Activated T-helper 17 cell treated with anti-CD3 and anti-CD28 coated beads, Interleukin-2, amount 50 U/mL, for 72 hours (primary cell): Measurements from ENCODE around the gene GPR176. TPM values are rescaled to one million over a fixed set of nuclear protein-coding genes. Genes with fewer than 3 reads are reported as not detected.

Experiments used
- ATAC-seq: fragments of 150-1000 bp; cut with Tn5 transposase; replicated peaks from 2 replicates; pipeline ENCODE4 v1.10.0; 2021; ENCODE audit warnings: mild to moderate bottlenecking, moderate library complexity
- H3K27ac Mint-ChIP-seq: one replicate; pipeline ENCODE4 v1.8.0; 2022; ENCODE audit warnings: mixed read lengths
- H3K27me3 Mint-ChIP-seq: one replicate; pipeline ENCODE4 v1.8.0; 2022; ENCODE audit warnings: mixed read lengths
- H3K36me3 Mint-ChIP-seq: one replicate; pipeline ENCODE4 v1.8.0; 2022; ENCODE audit warnings: low read depth, mild to moderate bottlenecking, mixed read lengths
- H3K4me1 Mint-ChIP-seq: one replicate; pipeline ENCODE4 v1.8.0; 2022; ENCODE audit warnings: mixed read lengths
- H3K4me3 Mint-ChIP-seq: one replicate; pipeline ENCODE4 v1.8.0; 2022; ENCODE audit warnings: mild to moderate bottlenecking, mixed read lengths
- H3K9me3 Mint-ChIP-seq: one replicate; pipeline ENCODE4 v1.8.0; 2022; ENCODE audit warnings: mixed read lengths
- total RNA-seq, 2 donors: library from RNA; stranded (reverse); gene quantifications; one replicate each; pipeline ENCODE4 v1.2.3, GENCODE V29; 2022

Gene GPR176
- total RNA-seq, 2 donors from 2014 or later, result 0.09 to 0.24 TPM

GRCh38 chr15:39870537-39870936 lies 49.5 kb downstream of the GPR176 start:
- no peaks in the 10 kb centered on the region for H3K4me1 Mint-ChIP-seq

GRCh38 chr15:39869858-39870515 lies 50.1 kb downstream of the GPR176 start:
- H3K4me1 Mint-ChIP-seq, result no peaks in the 10 kb centered on the region
- no peaks in the 10 kb centered on the region for H3K9me3 Mint-ChIP-seq
- ATAC-seq, result no peak
- H3K27ac Mint-ChIP-seq, result no peak overlapping the region
- no peaks in the 10 kb centered on the region for H3K36me3 Mint-ChIP-seq
- peaks cover 23% of the 10 kb centered on the region for H3K27me3 Mint-ChIP-seq
- H3K4me3 Mint-ChIP-seq, result no peak overlapping the region

More at GRCh38 chr15:39870537-39870936, 49.5 kb downstream of the GPR176 start:
- Mint-ChIP-seq H3K27me3 (peaks cover 18% of the 10 kb centered on the region), H3K4me3 (no peak overlapping the region), H3K9me3 (no peaks in the 10 kb centered on the region), H3K27ac (no peak overlapping the region), H3K36me3 (no peaks in the 10 kb centered on the region)
- ATAC-seq, result no peak

GRCh38 chr15:39869254-39869653 lies 50.8 kb downstream of the GPR176 start:
- no peak overlapping the region for H3K4me3 Mint-ChIP-seq
- no peak overlapping the region for H3K27ac Mint-ChIP-seq
- peaks cover 27% of the 10 kb centered on the region for H3K27me3 Mint-ChIP-seq
- H3K36me3 Mint-ChIP-seq, result no peaks in the 10 kb centered on the region
- ATAC-seq, result no peak
- H3K9me3 Mint-ChIP-seq, result no peaks in the 10 kb centered on the region
- H3K4me1 Mint-ChIP-seq, result no peaks in the 10 kb centered on the region

- Mint-ChIP-seq H3K4me1 (no peaks in the 10 kb centered on the region), H3K36me3 (no peaks in the 10 kb centered on the region), H3K27me3 (peaks cover 28% of the 10 kb centered on the region), H3K27ac (no peak overlapping the region), H3K4me3 (no peak overlapping the region), H3K9me3 (no peaks in the 10 kb centered on the region)
- no peak for ATAC-seq
Observed at GRCh38 chr15:39868396-39868795, 51.7 kb downstream of the GPR176 start.

GRCh38 chr15:39864116-39864515 lies 56.0 kb downstream of the GPR176 start:
- H3K27ac Mint-ChIP-seq, result no peak overlapping the region
- no peaks in the 10 kb centered on the region for H3K9me3 Mint-ChIP-seq
- no peak overlapping the region for H3K4me3 Mint-ChIP-seq
- no peak for ATAC-seq
- H3K36me3 Mint-ChIP-seq, result no peaks in the 10 kb centered on the region
- peaks cover 25% of the 10 kb centered on the region for H3K27me3 Mint-ChIP-seq
- no peaks in the 10 kb centered on the region for H3K4me1 Mint-ChIP-seq

- H3K27me3 Mint-ChIP-seq, result peaks cover 12% of the 10 kb centered on the region
- no peaks in the 10 kb centered on the region for H3K36me3 Mint-ChIP-seq
- H3K4me3 Mint-ChIP-seq, result no peak overlapping the region
- no peak for ATAC-seq
- no peaks in the 10 kb centered on the region for H3K4me1 Mint-ChIP-seq
- H3K9me3 Mint-ChIP-seq, result no peaks in the 10 kb centered on the region
- H3K27ac Mint-ChIP-seq, result no peak overlapping the region
Observed at GRCh38 chr15:39860871-39861270, 59.2 kb downstream of the GPR176 start.

- no peaks in the 10 kb centered on the region for H3K9me3 Mint-ChIP-seq
- no peak overlapping the region for H3K27ac Mint-ChIP-seq
- H3K4me1 Mint-ChIP-seq, result no peaks in the 10 kb centered on the region
- no peak overlapping the region for H3K4me3 Mint-ChIP-seq
- peaks cover 7% of the 10 kb centered on the region for H3K27me3 Mint-ChIP-seq
- no peaks in the 10 kb centered on the region for H3K36me3 Mint-ChIP-seq
- no peak for ATAC-seq
Observed at GRCh38 chr15:39860200-39860599, 59.9 kb downstream of the GPR176 start.

GRCh38 chr15:39859636-39860035 lies 60.4 kb downstream of the GPR176 start:
- H3K9me3 Mint-ChIP-seq, result no peaks in the 10 kb centered on the region
- ATAC-seq, result no peak
- H3K27me3 Mint-ChIP-seq, result peaks cover 5% of the 10 kb centered on the region
- H3K4me1 Mint-ChIP-seq, result no peaks in the 10 kb centered on the region
- no peak overlapping the region for H3K27ac Mint-ChIP-seq
- H3K4me3 Mint-ChIP-seq, result no peak overlapping the region
- H3K36me3 Mint-ChIP-seq, result no peaks in the 10 kb centered on the region

GRCh38 chr15:39857132-39857531 lies 62.9 kb downstream of the GPR176 start:
- Mint-ChIP-seq H3K4me3 (no peak overlapping the region), H3K27me3 (no peaks in the 10 kb centered on the region), H3K36me3 (no peaks in the 10 kb centered on the region), H3K4me1 (no peaks in the 10 kb centered on the region), H3K27ac (no peak overlapping the region), H3K9me3 (no peaks in the 10 kb centered on the region)
- no peak for ATAC-seq

GRCh38 chr15:39856357-39856756 lies 63.7 kb downstream of the GPR176 start:
- Mint-ChIP-seq H3K4me3 (no peak overlapping the region), H3K27ac (no peak overlapping the region), H3K27me3 (no peaks in the 10 kb centered on the region)

GRCh38 chr15:39855400-39855799 lies 64.7 kb downstream of the GPR176 start:
- H3K27ac Mint-ChIP-seq, result no peak overlapping the region
- H3K4me1 Mint-ChIP-seq, result no peaks in the 10 kb centered on the region
- no peak overlapping the region for H3K4me3 Mint-ChIP-seq
- no peaks in the 10 kb centered on the region for H3K36me3 Mint-ChIP-seq
- no peaks in the 10 kb centered on the region for H3K9me3 Mint-ChIP-seq
- ATAC-seq, result no peak
- H3K27me3 Mint-ChIP-seq, result no peaks in the 10 kb centered on the region

More at GRCh38 chr15:39856357-39856756, 63.7 kb downstream of the GPR176 start:
- H3K4me1 Mint-ChIP-seq, result no peaks in the 10 kb centered on the region
- no peaks in the 10 kb centered on the region for H3K9me3 Mint-ChIP-seq
- ATAC-seq, result no peak
- H3K36me3 Mint-ChIP-seq, result no peaks in the 10 kb centered on the region

- H3K27me3 Mint-ChIP-seq, result peaks cover 4% of the 10 kb centered on the region
- no peak overlapping the region for H3K27ac Mint-ChIP-seq
- ATAC-seq, result no peak
- no peak overlapping the region for H3K4me3 Mint-ChIP-seq
- H3K4me1 Mint-ChIP-seq, result no peaks in the 10 kb centered on the region
- no peaks in the 10 kb centered on the region for H3K9me3 Mint-ChIP-seq
- H3K36me3 Mint-ChIP-seq, result no peaks in the 10 kb centered on the region
Observed at GRCh38 chr15:39854161-39854560, 65.9 kb downstream of the GPR176 start.

- peaks cover 13% of the 10 kb centered on the region for H3K27me3 Mint-ChIP-seq
- no peak overlapping the region for H3K27ac Mint-ChIP-seq
- no peaks in the 10 kb centered on the region for H3K36me3 Mint-ChIP-seq
- no peaks in the 10 kb centered on the region for H3K4me1 Mint-ChIP-seq
- no peaks in the 10 kb centered on the region for H3K9me3 Mint-ChIP-seq
- no peak for ATAC-seq
- H3K4me3 Mint-ChIP-seq, result no peak overlapping the region
Observed at GRCh38 chr15:39852250-39852649, 67.8 kb downstream of the GPR176 start.

GRCh38 chr15:39851500-39852092 lies 68.5 kb downstream of the GPR176 start:
- Mint-ChIP-seq H3K36me3 (no peaks in the 10 kb centered on the region), H3K4me3 (no peak overlapping the region), H3K9me3 (no peaks in the 10 kb centered on the region), H3K27me3 (peaks cover 17% of the 10 kb centered on the region), H3K27ac (no peak overlapping the region), H3K4me1 (no peaks in the 10 kb centered on the region)
- ATAC-seq, result no peak

GRCh38 chr15:39850436-39850835 lies 69.6 kb downstream of the GPR176 start:
- Mint-ChIP-seq H3K4me3 (no peak overlapping the region), H3K9me3 (no peaks in the 10 kb centered on the region), H3K4me1 (no peaks in the 10 kb centered on the region), H3K36me3 (no peaks in the 10 kb centered on the region), H3K27ac (no peak overlapping the region), H3K27me3 (peaks cover 17% of the 10 kb centered on the region)
- no peak for ATAC-seq
